Transverse colon (tissue), 4 donors: ENCODE results near the gene HCRTR1. TPM values are rescaled to one million over a fixed set of nuclear protein-coding genes. Genes with fewer than 3 reads are reported as not detected.

Source experiments
- DNase-seq: peaks from one replicate; pipeline ENCODE4 v3.0.0-alpha.2; 2019
- H3K27ac ChIP-seq, 4 donors: fragments of 200-600 bp; sonication (generic); 2 replicates each; pipeline ENCODE4 v1.5.1; 2016 to 2018; ENCODE audit warnings: inconsistent platforms in 4 of 4
- H3K27me3 ChIP-seq: fragments of 200-600 bp; sonication (generic); 2 replicates; pipeline ENCODE4 v1.5.1; 2017; ENCODE audit warnings: inconsistent platforms
- H3K36me3 ChIP-seq, 4 donors: fragments of 200-600 bp; sonication (generic); 2 replicates each; pipeline ENCODE4 v1.5.1; 2017 to 2019; ENCODE audit warnings: inconsistent platforms in 4 of 4
- H3K4me1 ChIP-seq, 4 donors: fragments of 200-600 bp; sonication (generic); 2 replicates each; pipeline ENCODE4 v1.5.1; 2017 to 2020; ENCODE audit warnings: inconsistent platforms in 4 of 4
- H3K4me3 ChIP-seq, 4 donors: fragments of 200-600 bp; sonication (generic); 1 replicate in 1 of 4; 2 replicates in 3 of 4; pipeline versions ENCODE4 v1.5.1 to v1.6.1; 2017 to 2019; ENCODE audit warnings: inconsistent platforms in 4 of 4
- H3K9me3 ChIP-seq, 2 donors: fragments of 200-600 bp; sonication (generic); 2 replicates each; pipeline ENCODE4 v1.5.1; 2017 to 2019; ENCODE audit warnings: inconsistent platforms in 2 of 2
- CTCF ChIP-seq, 5 experiments: fragments of 200-600 bp in 3 of 5; fragments of 450-650 bp in 2 of 5; sonication (generic) in 3 of 5; IDR thresholded peaks; 1 replicate in 2 of 5; 2 replicates in 3 of 5; pipeline ENCODE4 v1.5.1; 2016 to 2017; ENCODE audit warnings: antibody characterized with exemption in 5 of 5, inconsistent platforms in 3 of 5, mild to moderate bottlenecking in 2 of 5, moderate library complexity in 1 of 5
- EP300 ChIP-seq: sonication (generic); formaldehyde crosslinking; IDR thresholded peaks from one replicate; pipeline ENCODE4 v1.6.1; 2017; ENCODE audit warnings: antibody characterized with exemption, low read depth
- POLR2A ChIP-seq: fragments of 450-650 bp; IDR thresholded peaks from one replicate; pipeline ENCODE4 v1.6.1; 2016; ENCODE audit warnings: antibody characterized with exemption, mild to moderate bottlenecking, moderate library complexity
- POLR2AphosphoS5 ChIP-seq, 3 donors: sonication (generic); formaldehyde crosslinking; IDR thresholded peaks; one replicate each; pipeline ENCODE4 v1.6.1; 2016; ENCODE audit warnings: antibody characterized with exemption in 3 of 3
- WGBS, 2 donors: methylation state at CpG; one replicate each; pipeline ENCODE4 v1.1.5; 2018; ENCODE audit warnings: low coverage in 1 of 2; 5-methylcytosine and 5-hydroxymethylcytosine counted together
- in situ Hi-C, 4 donors: fragments of 200-750 bp; cut with MboI; loops; one replicate each; pipeline versions ENCODE4 v1.15.0 to v1.15.1; 2017; ENCODE audit warnings: low sequenced_read_pairs in 3 of 4, low pct_ligation_motif_present in 1 of 4, low pct_unique_long_range_greater_than_20kb in 1 of 4
- intact Hi-C: fragments of 100-400 bp; cut with DNase I; formaldehyde crosslinking; loops from one replicate; pipeline ENCODE4 v1.15.1; 2023; ENCODE audit warnings: low total_unique reads
- total RNA-seq, 4 donors: library from RNA; depleted of rRNA; stranded (reverse); fragments of >200 nt; gene quantifications; one replicate each; pipeline ENCODE4 v1.1.0, GENCODE V29; 2016

The HCRTR1 gene
- total RNA-seq, 4 donors from 2014 or later = 0.48 TPM; not detected in 3

- TF ChIP-seq POLR2A = no peak
- in situ Hi-C loops = no loop called here
- WGBS, 2 donors = 54 to 83% methylated on average over 3 to 15 of the region's 15 CpGs
- no peak for DNase-seq
- intact Hi-C loops = no loop called here
- Histone ChIP-seq H3K4me1 (peaks cover 8 to 18% (median 14%) of the 10 kb centered on the region in 4 donors), H3K27ac (no peak overlapping the region), H3K27me3 (peaks cover 15% of the 10 kb centered on the region), H3K4me3 (no peak overlapping the region), H3K9me3 (no peaks in the 10 kb centered on the region), H3K36me3 (no peaks in the 10 kb centered on the region)
Measured at GRCh38 chr1:31621847-31622730, 4.6 kb downstream of the HCRTR1 start.

- WGBS, 2 donors = 100% methylated on average over 7 of the region's 12 CpGs; no CpG with 5 or more reads in 1 of the 2 donors
- DNase-seq = no peak
- intact Hi-C loops = no loop called here
Measured at GRCh38 chr1:31623365-31623764, 5.9 kb downstream of the HCRTR1 start.

GRCh38 chr1:31624309-31624708, 6.8 kb downstream of the HCRTR1 start:
- no peak for DNase-seq
- TF ChIP-seq POLR2A (no peak), POLR2AphosphoS5 (IDR thresholded peaks at IDR 0.05) (no peak), EP300 (no peak), CTCF (IDR thresholded peaks at IDR 0.05) (no peak)
- no peak overlapping the region for H3K27ac ChIP-seq
- no peak overlapping the region for H3K4me3 ChIP-seq
- H3K9me3 ChIP-seq = no peaks in the 10 kb centered on the region
- intact Hi-C loops (no loop called here), in situ Hi-C loops (no loop called here)
- WGBS, 2 donors = 50 to 53% methylated on average over 3 to 5 of the region's 5 CpGs
- peaks cover 7 to 19% (median 16%) of the 10 kb centered on the region in 4 donors for H3K4me1 ChIP-seq
- no peaks in the 10 kb centered on the region for H3K27me3 ChIP-seq
- H3K36me3 ChIP-seq = peaks cover 0 to 12% (median 0%) of the 10 kb centered on the region in 4 donors

More at GRCh38 chr1:31623365-31623764, 5.9 kb downstream of the HCRTR1 start:
- no peak overlapping the region for H3K27ac ChIP-seq
- no peak for TF ChIP-seq POLR2A
- TF ChIP-seq CTCF (IDR thresholded peaks at IDR 0.05) = no peak
- TF ChIP-seq EP300 = no peak
- no peak for TF ChIP-seq POLR2AphosphoS5 (IDR thresholded peaks at IDR 0.05)
- H3K36me3 ChIP-seq = peaks cover 0 to 5% (median 0%) of the 10 kb centered on the region in 4 donors
- H3K4me3 ChIP-seq = no peak overlapping the region
- H3K9me3 ChIP-seq = no peaks in the 10 kb centered on the region
- H3K4me1 ChIP-seq = peaks cover 7 to 18% (median 16%) of the 10 kb centered on the region in 4 donors
- in situ Hi-C loops = no loop called here
- H3K27me3 ChIP-seq = peaks cover 2% of the 10 kb centered on the region

- Histone ChIP-seq H3K36me3 (peaks cover 0 to 12% (median 2%) of the 10 kb centered on the region in 4 donors), H3K27me3 (no peaks in the 10 kb centered on the region), H3K9me3 (no peaks in the 10 kb centered on the region), H3K4me1 (peaks cover 7 to 19% (median 16%) of the 10 kb centered on the region in 4 donors), H3K4me3 (no peak overlapping the region), H3K27ac (no peak overlapping the region)
- 91% methylated on average over 16 of the region's 16 CpGs; no CpG with 5 or more reads in 1 of the 2 donors for WGBS, 2 donors
- TF ChIP-seq POLR2AphosphoS5 (IDR thresholded peaks at IDR 0.05) (no peak), CTCF (IDR thresholded peaks at IDR 0.05) (no peak)
- intact Hi-C loops = no loop called here
- in situ Hi-C loops = no loop called here
- DNase-seq = no peak
Measured at GRCh38 chr1:31624731-31625514, 7.4 kb downstream of the HCRTR1 start.
